Measurements from ENCODE around the gene TLE3.

DNA sequence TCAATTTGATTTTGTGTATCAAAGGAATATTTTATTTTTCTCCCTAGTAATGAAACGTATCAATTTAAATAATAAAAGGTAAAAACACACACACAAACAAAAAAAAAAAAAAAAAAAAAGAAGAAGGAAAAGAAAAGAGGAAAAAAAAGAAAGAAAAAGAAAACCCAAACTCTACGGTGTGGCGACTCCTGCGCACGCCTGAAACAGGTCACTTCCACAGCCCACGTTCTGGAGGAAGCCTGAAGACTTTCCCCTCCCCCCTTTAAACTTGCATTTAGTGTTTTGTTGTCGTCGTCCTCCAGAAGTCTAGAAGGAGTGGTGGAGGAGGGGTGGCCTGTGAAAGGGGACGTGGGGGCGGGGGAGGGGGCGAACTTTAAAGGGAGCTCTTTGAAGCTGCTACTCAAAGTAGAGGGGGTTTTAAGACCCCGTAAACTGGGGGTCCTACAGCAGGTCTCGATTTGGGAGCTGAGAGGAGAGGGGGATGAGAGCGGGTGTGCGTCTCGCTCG is 2.3 kb upstream of the TLE3 start:
- TF ChIP-seq, protein P1, sequence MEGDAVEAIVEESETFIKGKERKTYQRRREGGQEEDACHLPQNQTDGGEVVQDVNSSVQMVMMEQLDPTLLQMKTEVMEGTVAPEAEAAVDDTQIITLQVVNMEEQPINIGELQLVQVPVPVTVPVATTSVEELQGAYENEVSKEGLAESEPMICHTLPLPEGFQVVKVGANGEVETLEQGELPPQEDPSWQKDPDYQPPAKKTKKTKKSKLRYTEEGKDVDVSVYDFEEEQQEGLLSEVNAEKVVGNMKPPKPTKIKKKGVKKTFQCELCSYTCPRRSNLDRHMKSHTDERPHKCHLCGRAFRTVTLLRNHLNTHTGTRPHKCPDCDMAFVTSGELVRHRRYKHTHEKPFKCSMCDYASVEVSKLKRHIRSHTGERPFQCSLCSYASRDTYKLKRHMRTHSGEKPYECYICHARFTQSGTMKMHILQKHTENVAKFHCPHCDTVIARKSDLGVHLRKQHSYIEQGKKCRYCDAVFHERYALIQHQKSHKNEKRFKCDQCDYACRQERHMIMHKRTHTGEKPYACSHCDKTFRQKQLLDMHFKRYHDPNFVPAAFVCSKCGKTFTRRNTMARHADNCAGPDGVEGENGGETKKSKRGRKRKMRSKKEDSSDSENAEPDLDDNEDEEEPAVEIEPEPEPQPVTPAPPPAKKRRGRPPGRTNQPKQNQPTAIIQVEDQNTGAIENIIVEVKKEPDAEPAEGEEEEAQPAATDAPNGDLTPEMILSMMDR (IDR thresholded peaks at IDR 0.05; ENCODE audit: insufficient read depth, low read depth, low read length) = no peak
- TF ChIP-seq EZH2 (IDR thresholded peaks at IDR 0.05; ENCODE audit: insufficient read depth, low read length) = no peak

Data from astrocyte (in vitro differentiated cells and primary cell).